ENCODE data around the gene TSKU.

DNA sequence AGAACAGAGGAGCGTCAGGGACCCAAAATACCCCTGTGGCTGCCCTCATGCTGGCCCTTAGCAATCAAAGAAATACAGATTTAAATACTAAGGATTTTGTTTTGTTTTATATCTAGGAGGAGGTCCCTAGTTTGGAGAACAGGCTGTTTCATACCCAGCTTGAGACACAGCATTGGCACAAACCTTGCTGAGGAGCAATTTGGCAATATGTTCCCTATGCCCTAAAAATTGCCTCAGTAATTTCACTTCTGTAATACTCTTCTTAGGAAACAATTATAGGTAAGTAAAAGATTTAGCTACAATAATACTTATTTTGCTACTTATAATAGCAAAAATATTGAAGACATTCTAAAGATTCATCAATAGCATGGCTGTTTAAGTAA is 37.0 kb downstream of the TSKU start:
- TF ChIP-seq, protein P1, sequence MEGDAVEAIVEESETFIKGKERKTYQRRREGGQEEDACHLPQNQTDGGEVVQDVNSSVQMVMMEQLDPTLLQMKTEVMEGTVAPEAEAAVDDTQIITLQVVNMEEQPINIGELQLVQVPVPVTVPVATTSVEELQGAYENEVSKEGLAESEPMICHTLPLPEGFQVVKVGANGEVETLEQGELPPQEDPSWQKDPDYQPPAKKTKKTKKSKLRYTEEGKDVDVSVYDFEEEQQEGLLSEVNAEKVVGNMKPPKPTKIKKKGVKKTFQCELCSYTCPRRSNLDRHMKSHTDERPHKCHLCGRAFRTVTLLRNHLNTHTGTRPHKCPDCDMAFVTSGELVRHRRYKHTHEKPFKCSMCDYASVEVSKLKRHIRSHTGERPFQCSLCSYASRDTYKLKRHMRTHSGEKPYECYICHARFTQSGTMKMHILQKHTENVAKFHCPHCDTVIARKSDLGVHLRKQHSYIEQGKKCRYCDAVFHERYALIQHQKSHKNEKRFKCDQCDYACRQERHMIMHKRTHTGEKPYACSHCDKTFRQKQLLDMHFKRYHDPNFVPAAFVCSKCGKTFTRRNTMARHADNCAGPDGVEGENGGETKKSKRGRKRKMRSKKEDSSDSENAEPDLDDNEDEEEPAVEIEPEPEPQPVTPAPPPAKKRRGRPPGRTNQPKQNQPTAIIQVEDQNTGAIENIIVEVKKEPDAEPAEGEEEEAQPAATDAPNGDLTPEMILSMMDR (IDR thresholded peaks at IDR 0.05; ENCODE audit: borderline replicate concordance, extremely low read depth, low read length, poor library complexity, severe bottlenecking): no peak
- TF ChIP-seq EZH2 (IDR thresholded peaks at IDR 0.05; ENCODE audit: borderline replicate concordance, low read depth, low read length, severe bottlenecking): no peak
